SK-N-MC (cell line): ENCODE data around the gene PCSK6.

Experiments
- EZH2 ChIP-seq: fragments of 200-600 bp; sonication (generic); IDR thresholded peaks from one replicate; pipeline ENCODE4 v1.6.1; 2017; ENCODE audit warnings: antibody characterized with exemption
- FOXP2 ChIP-seq: optimal IDR thresholded peaks from 2 replicates; pipeline ENCODE3; 2011; ENCODE audit warnings: mild to moderate bottlenecking, moderate library complexity; ENCODE audit not compliant: insufficient read depth; ENCODE audit errors: extremely low read length, control extremely low read depth
- POLR2AphosphoS5 ChIP-seq: IDR thresholded peaks from 2 replicates; pipeline ENCODE4 v1.6.1; 2012; ENCODE audit warnings: mild to moderate bottlenecking, low read depth, low read length, borderline replicate concordance

DNA sequence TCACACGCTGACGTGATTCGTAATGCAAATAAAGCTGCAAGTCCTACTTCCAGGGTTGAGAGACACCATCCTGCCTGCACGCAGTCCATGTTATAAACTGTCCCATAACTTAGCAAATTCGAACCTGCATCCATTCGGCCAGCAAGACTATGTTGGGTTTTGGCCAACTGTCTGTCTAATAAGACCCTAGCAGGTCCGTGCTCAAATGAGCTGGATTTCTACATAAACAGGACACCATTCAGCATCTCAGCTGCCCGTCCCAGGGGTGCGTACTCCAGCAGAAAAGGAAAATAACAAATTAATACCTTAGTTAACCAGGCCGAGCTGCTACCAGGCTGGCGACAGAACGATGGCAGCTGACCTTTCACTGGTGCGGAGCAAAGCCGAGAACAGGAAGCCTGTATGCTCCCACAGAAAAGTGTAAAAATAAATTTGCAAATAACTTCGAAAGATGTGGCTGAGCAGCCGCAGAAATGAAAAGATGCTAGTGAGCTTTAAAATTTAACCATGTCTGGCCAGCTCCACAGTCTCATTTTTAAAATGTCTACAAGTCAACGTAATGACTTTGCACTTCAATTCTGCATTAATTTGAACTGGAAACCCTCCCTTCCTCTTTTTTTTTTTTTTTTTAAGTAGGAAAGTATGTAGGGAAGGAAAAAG lies 97.4 kb downstream of the PCSK6 start:
- TF ChIP-seq EZH2 (no peak), POLR2AphosphoS5 (no peak), FOXP2 (no peak)
